Measurements from ENCODE around the gene ZNF555.

DNA sequence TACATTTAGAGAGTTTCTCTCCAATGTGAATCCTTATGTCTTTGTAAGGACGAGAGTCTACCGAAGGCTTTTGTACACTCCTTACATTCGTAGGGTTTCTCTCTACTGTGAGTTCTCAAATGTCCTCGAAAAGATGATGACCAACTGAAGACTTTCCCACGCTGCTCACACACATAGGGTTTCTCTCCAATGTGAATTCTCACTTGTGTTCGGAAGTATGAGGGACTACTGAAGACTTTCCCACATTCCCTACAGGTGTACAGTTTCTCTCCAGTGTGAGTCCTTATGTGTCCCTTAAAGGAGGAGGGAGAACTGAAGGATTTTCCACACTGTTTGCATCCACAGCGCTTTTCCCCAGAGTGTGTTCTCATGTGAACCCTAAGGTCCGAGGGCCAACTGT lies 55.4 kb downstream of the ZNF555 start:
- no peak for TF ChIP-seq CTCF (IDR thresholded peaks at IDR 0.05)
- TF ChIP-seq ZFX (IDR thresholded peaks at IDR 0.05; ENCODE audit: borderline replicate concordance) = no peak

Measured in 22Rv1 (cell line).